AG04450 (cell line): ENCODE results near the gene CDH15. TPM values are rescaled to one million over a fixed set of nuclear protein-coding genes. Genes with fewer than 3 reads are reported as not detected.

Experiments
- CTCF ChIA-PET: fragments of 300-600, 350-600 bp; formaldehyde crosslinking; extraction: SDS; loops from one replicate; lab custom pipeline; 2022; ENCODE audit warnings: antibody characterized with exemption, inconsistent platforms; lab: Charles Lee
- POLR2A ChIA-PET: fragments of 350-600 bp; formaldehyde crosslinking; extraction: SDS; loops from one replicate; lab custom pipeline; 2021; ENCODE audit warnings: antibody characterized with exemption, inconsistent platforms; lab: Yijun Ruan, JAX
- DNase-seq: peaks from one replicate; pipeline ENCODE4 v3.0.0-alpha.2; 2011; ENCODE audit warnings: low read depth, low spot score
- H3K27ac ChIP-seq: one replicate; pipeline ENCODE4 v1.5.1; 2012; ENCODE audit warnings: low read depth, low read length, control low read depth
- H3K27me3 ChIP-seq: one replicate; pipeline ENCODE4 v1.6.0; 2012; ENCODE audit warnings: low read length; ENCODE audit not compliant: control insufficient read depth, insufficient read depth
- H3K4me3 ChIP-seq: 2 replicates; pipeline ENCODE4 v1.5.1; 2011; ENCODE audit warnings: mild to moderate bottlenecking, low read depth, low read length, control low read depth
- H3K9me3 ChIP-seq: 2 replicates; pipeline ENCODE4 v1.5.1; 2012; ENCODE audit warnings: low read length; ENCODE audit not compliant: control insufficient read depth, insufficient read depth
- CTCF ChIP-seq: IDR thresholded peaks from 2 replicates; pipeline ENCODE4 v1.5.1; 2011; ENCODE audit warnings: low read depth, low read length, control low read depth, inconsistent platforms
- polyA plus RNA-seq: library from polyadenylated mRNA; depleted of rRNA; stranded (reverse); fragments of >200 nt; gene quantifications from 2 replicates; pipeline ENCODE4 v1.2.3, GENCODE V29; 2011

The CDH15 gene
- polyA plus RNA-seq, 1 experiment = 0.12 TPM

- Histone ChIP-seq H3K4me3 (no peak overlapping the region), H3K27ac (no peak overlapping the region), H3K9me3 (peaks cover 15% of the 10 kb centered on the region), H3K27me3 (no peaks in the 10 kb centered on the region)
- TF ChIP-seq CTCF = no peak
- ChIA-PET CTCF (no interaction called here), POLR2A (no interaction called here)
- DNase-seq = no peak
These were observed 50.1 kb downstream of the CDH15 start for GRCh38 chr16:89221604-89222003.

- TF ChIP-seq CTCF = no peak
- no peak for DNase-seq
- ChIA-PET POLR2A (no interaction called here), CTCF (no interaction called here)
- Histone ChIP-seq H3K27ac (no peak overlapping the region), H3K9me3 (peaks cover 29% of the 10 kb centered on the region), H3K4me3 (no peak overlapping the region), H3K27me3 (no peaks in the 10 kb centered on the region)
These were observed 51.4 kb downstream of the CDH15 start for GRCh38 chr16:89222931-89223330.

- Histone ChIP-seq H3K27ac (no peak overlapping the region), H3K27me3 (no peaks in the 10 kb centered on the region), H3K4me3 (no peak overlapping the region), H3K9me3 (peaks cover 40% of the 10 kb centered on the region)
- TF ChIP-seq CTCF = no peak
- ChIA-PET POLR2A (no interaction called here), CTCF (no interaction called here)
- DNase-seq = no peak
These were observed 53.1 kb downstream of the CDH15 start for GRCh38 chr16:89224665-89225064.

DNA sequence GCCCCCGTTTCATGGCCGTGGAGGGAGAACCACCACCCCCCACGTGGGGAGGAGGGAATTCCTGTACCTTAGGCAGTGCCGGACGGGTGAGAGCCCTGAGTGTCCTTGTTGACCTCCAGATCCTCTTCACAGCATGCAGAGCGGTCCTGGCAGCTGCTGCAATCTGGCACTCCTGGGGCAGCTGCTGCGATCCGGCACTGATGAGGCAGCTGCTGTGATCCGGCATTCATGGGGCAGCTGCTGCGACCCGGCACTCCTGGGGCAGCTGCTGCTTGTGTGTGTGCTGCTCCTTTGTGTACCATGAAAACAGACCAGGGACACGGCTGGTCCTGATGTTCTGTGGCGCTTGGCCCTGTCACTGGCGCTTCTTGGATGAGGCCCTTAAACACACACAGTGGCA lies 58.7 kb downstream of the CDH15 start:
- H3K9me3 ChIP-seq = peaks cover 48% of the 10 kb centered on the region
- ChIA-PET CTCF (interaction anchor here (1.9 kb wide), 1 partner anchor 10 kb away, joined by 6 read pairs; no protein-coding TSS in a partner anchor), POLR2A (no interaction called here)
- H3K4me3 ChIP-seq = no peak overlapping the region
- H3K27ac ChIP-seq = no peak overlapping the region
- no peak for TF ChIP-seq CTCF
- DNase-seq = no peak
- no peaks in the 10 kb centered on the region for H3K27me3 ChIP-seq

DNA sequence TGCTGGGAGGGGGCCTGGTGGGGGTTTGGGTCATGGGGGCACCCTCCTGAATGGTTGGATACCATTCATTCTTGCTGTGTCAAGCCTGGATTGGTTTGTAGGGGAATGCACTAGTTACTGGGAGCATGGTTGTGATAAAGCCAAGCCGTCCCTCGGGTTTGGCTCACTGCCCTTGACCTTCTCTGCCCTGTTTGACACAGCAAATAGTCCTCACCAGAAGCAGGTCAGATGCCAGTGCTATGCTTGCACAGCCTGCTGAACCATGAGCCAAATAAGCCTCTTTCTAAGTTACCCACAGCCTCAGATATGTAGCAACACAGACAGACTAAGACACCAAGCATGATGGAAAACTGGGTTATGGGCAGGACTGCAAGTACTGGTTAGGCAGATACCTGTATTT lies 60.6 kb downstream of the CDH15 start:
- CTCF ChIA-PET = interaction anchor here (1.9 kb wide), 1 partner anchor 8 kb away, joined by 6 read pairs; no protein-coding TSS in a partner anchor
- no peak overlapping the region for H3K4me3 ChIP-seq

More for the DNA sequence above, 60.6 kb downstream of the CDH15 start:
- H3K27ac ChIP-seq = no peak overlapping the region
- H3K9me3 ChIP-seq = peaks cover 33% of the 10 kb centered on the region
- no peaks in the 10 kb centered on the region for H3K27me3 ChIP-seq
- TF ChIP-seq CTCF = no peak
- POLR2A ChIA-PET = no interaction called here
- DNase-seq = no peak
